Thyroid gland (tissue), 4 donors: ENCODE results near the gene PRKD1.

ENCODE experiments used
- POLR2A ChIP-seq, 2 donors: fragments of 450-650 bp; IDR thresholded peaks; one replicate each; pipeline ENCODE4 v1.6.1; 2017; ENCODE audit warnings: antibody characterized with exemption in 2 of 2, mild to moderate bottlenecking in 2 of 2, moderate library complexity in 1 of 2
- TF ChIP-seq, protein P1 (sequence below), 6 experiments: fragments of 200-600 bp in 3 of 6; fragments of 450-650 bp in 3 of 6; sonication (generic) in 3 of 6; IDR thresholded peaks; one replicate each; pipeline ENCODE4 v1.5.1; 2016 to 2019; ENCODE audit warnings: antibody characterized with exemption in 6 of 6, mild to moderate bottlenecking in 2 of 6, inconsistent platforms in 1 of 6, moderate library complexity in 1 of 6

DNA sequence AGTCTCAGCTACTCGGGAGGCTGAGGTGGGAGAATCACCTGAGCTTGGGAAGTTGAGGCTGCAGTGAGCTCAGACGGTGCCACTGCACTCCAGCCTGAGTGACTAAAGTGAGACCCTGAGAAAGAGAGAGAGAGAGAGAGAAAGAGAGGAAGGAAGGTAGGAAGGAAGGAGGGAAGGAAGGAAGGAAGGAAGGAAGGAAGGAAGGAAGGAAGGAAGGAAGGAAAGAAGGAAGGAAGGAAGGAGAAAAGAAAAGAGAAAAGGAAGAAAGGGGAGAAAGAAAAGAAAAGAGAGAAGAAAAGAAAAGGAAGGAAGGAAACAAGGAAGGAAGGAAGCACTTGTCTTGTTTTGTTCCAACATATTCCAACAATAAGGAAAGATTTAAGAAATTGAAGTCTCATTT lies 7.8 kb downstream of the PRKD1 start:
- TF ChIP-seq, protein P1, sequence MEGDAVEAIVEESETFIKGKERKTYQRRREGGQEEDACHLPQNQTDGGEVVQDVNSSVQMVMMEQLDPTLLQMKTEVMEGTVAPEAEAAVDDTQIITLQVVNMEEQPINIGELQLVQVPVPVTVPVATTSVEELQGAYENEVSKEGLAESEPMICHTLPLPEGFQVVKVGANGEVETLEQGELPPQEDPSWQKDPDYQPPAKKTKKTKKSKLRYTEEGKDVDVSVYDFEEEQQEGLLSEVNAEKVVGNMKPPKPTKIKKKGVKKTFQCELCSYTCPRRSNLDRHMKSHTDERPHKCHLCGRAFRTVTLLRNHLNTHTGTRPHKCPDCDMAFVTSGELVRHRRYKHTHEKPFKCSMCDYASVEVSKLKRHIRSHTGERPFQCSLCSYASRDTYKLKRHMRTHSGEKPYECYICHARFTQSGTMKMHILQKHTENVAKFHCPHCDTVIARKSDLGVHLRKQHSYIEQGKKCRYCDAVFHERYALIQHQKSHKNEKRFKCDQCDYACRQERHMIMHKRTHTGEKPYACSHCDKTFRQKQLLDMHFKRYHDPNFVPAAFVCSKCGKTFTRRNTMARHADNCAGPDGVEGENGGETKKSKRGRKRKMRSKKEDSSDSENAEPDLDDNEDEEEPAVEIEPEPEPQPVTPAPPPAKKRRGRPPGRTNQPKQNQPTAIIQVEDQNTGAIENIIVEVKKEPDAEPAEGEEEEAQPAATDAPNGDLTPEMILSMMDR (IDR thresholded peaks at IDR 0.05) = no peak
- TF ChIP-seq POLR2A (IDR thresholded peaks at IDR 0.05) = no peak
